Measurements from ENCODE around the gene ZBTB22.
"Not testable (repeated sequence)": the region's sequence is repeated elsewhere in the genome, so short reads cannot be mapped to it uniquely, and the experiment has no call there.

DNA sequence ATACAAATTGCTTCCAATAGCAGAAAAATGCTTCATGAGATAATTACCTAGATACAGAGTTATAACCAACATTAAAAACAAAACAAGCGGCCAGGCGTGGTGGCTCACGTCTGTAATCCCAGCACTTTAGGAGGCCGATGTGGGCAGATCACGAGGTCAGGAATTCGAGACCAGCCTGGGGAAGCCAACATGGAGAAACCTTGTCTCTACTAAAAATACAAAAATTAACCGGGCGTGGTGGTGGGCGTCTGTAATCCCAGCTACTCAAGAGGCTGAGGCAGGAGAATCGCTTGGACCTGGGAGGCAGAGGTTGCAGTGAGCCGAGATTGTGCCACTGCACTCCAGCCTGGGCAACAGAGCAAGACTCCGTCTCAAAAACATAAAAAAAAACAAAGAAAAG lies 45.9 kb upstream of the ZBTB22 start:
- not testable (repeated sequence) for TF ChIP-seq EP300 (IDR thresholded peaks at IDR 0.05; ENCODE audit: low read depth); POLR2A (IDR thresholded peaks at IDR 0.05); POLR2AphosphoS5 (IDR thresholded peaks at IDR 0.05)

Data from transverse colon (tissue), 3 donors.